HUES64 (cell line): ENCODE results near the gene ADNP.

Experiments used
- H3K27ac ChIP-seq: 2 replicates; pipeline ENCODE4 v1.7.0; 2013; ENCODE audit warnings: low read depth, low read length, inconsistent platforms
- H3K27me3 ChIP-seq: 2 replicates; pipeline ENCODE4 v1.6.1; 2013; ENCODE audit warnings: mild to moderate bottlenecking, low read length; ENCODE audit not compliant: insufficient read depth
- H3K36me3 ChIP-seq: 2 replicates; pipeline ENCODE4 v1.6.1; 2013; ENCODE audit warnings: mild to moderate bottlenecking, low read length; ENCODE audit not compliant: insufficient read depth
- H3K4me1 ChIP-seq: 2 replicates; pipeline ENCODE4 v1.6.1; 2013; ENCODE audit warnings: mild to moderate bottlenecking, low read length, moderate library complexity; ENCODE audit not compliant: insufficient read depth
- H3K4me3 ChIP-seq: 2 replicates; pipeline ENCODE4 v1.5.1; 2013; ENCODE audit warnings: mild to moderate bottlenecking, low read length, moderate library complexity
- H3K9ac ChIP-seq: 2 replicates; pipeline ENCODE4 v1.6.1; 2013; ENCODE audit warnings: mild to moderate bottlenecking, low read depth, low read length
- H3K9me3 ChIP-seq: 2 replicates; pipeline ENCODE4 v1.6.1; 2013; ENCODE audit warnings: low read depth, low read length; ENCODE audit not compliant: insufficient read depth
- WGBS: fragments of 150-250, 120-280 bp; methylation state at CpG from one replicate; pipeline ENCODE4 v1.1.7; 2013; ENCODE audit warnings: missing lambda C conversion rate; 5-methylcytosine and 5-hydroxymethylcytosine counted together

Gene ADNP

DNA sequence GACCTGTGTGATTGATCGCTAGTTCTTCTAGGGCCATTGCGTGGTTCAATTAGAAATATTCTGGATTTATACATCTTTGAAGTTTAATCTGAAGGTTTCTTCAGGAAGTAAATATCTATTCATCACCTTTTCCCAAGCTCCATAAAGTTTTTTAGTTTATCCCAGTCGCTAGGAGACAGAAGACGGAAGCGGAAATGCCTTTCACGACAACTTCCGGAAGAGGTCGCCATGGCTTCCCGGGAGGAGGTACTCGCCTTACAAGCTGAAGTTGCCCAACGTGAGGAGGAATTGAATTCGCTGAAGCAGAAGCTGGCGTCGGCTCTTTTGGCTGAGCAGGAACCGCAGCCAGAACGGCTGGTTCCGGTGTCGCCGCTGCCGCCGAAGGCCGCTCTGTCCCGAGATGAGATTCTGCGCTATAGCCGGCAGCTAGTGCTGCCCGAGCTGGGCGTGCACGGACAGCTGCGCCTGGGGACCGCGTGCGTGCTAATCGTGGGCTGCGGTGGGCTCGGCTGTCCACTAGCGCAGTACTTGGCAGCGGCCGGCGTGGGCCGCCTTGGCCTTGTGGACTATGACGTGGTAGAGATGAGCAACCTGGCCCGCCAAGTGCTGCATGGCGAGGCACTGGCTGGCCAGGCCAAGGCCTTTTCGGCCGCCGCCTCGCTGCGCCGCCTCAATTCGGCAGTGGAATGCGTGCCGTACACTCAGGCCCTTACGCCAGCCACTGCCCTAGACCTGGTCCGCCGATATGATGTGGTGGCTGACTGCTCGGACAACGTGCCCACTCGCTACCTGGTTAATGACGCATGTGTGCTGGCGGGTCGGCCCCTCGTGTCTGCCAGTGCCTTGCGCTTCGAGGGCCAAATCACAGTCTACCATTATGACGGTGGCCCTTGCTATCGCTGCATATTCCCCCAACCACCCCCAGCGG, 27.6 kb upstream of the ADNP start, which contains the start of gene MOCS3:
TSS of gene MOCS3 (plus strand) at position 204 of the 928 bp plus-strand sequence. CDS start at position 229, 25 bp downstream.
- WGBS: 4% methylated on average over 67 of the region's 67 CpGs
- Histone ChIP-seq H3K4me1 (peaks cover 6% of the 10 kb centered on the region; the same call in 1 of the 2 replicates), H3K9ac (peak within 1 kb of the TSS; percentile 96), H3K27me3 (no peaks in the 10 kb centered on the region), H3K4me3 (peak within 1 kb of the TSS; percentile 91), H3K36me3 (peaks cover 34% of the 10 kb centered on the region), H3K9me3 (no peaks in the 10 kb centered on the region), H3K27ac (peak within 1 kb of the TSS; percentile 72)

DNA sequence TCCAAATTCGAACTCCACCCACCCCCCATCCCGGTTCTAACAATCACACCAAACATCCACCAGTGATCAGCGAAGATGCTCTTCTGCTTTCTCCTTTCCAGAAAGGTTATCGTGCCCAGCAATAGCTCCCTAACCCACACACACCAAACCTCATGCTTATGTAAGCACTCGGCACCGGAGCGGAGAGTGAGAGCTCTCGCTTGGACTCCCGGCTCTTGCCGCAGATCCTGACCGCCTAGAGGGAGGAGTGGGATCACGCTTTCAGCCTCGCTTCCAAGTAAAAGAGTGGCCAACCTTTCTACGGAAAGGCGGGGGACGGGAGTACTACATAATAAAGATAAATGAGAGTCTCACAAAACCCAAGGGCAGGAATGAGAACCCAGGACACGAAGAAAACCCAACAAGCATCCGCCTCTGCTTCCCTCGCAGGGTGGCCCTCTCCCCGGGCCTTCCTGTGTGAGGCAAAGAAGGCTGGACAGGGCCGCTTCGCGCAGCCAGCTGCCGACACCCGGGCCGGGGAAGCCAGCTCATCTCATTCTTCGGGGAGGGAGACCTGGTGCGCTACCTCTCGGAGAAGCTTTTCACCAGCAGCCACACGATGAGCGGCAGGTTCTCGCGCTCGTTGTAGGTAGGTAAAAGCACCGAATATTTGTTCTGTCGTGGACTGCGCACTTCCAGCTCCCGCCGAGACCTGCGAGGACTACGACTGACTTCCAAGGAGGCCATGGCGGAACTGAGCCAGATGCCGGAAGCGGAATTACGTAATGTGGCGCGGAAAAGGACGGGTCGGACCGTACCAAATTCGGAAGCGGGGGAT, 26.8 kb upstream of the ADNP start, which contains the start of gene DPM1:
TSS of gene DPM1 (minus strand) at position 735 of the 817 bp plus-strand sequence. CDS start at position 726, 9 bp downstream.
- Histone ChIP-seq H3K36me3 (peaks cover 43% of the 10 kb centered on the region), H3K27me3 (no peaks in the 10 kb centered on the region), H3K9me3 (no peaks in the 10 kb centered on the region), H3K9ac (peak within 1 kb of the TSS; percentile 96), H3K27ac (peak within 1 kb of the TSS; percentile 72), H3K4me3 (peak within 1 kb of the TSS; percentile 91), H3K4me1 (peaks cover 6% of the 10 kb centered on the region; the same call in 1 of the 2 replicates)
- WGBS: under 1% methylated on average over 52 of the region's 52 CpGs

DNA sequence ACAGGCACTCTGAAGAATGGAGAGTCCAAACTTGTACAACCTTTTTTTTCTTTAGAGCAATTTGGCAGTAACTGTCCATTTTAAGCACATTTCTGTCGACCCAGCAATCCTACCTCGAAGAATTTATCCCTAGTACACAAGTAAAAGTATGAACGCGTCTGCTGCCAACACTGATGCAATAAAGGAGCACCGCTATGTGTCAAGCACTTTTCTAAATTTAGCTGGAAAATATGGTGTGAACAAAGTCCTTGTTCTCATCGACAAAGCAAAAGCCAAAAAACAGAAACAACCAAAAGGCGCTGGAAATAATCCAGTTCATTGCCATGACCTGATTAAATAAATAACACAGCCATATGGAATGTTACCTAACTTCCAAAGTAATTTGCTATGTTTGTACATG, 26.0 kb upstream of the ADNP start:
- H3K9me3 ChIP-seq: no peaks in the 10 kb centered on the region
- H3K27ac ChIP-seq: no peak overlapping the region

GRCh38 chr20:50953821-50954220, 22.6 kb upstream of the ADNP start:
- no peaks in the 10 kb centered on the region for H3K27me3 ChIP-seq
- peaks cover 64% of the 10 kb centered on the region for H3K36me3 ChIP-seq
- H3K9ac ChIP-seq: no peak overlapping the region
- no peak overlapping the region for H3K27ac ChIP-seq
- H3K4me1 ChIP-seq: peaks cover 6% of the 10 kb centered on the region; the same call in 1 of the 2 replicates
- no peak overlapping the region for H3K4me3 ChIP-seq
- no peaks in the 10 kb centered on the region for H3K9me3 ChIP-seq

More for the DNA sequence above, 26.0 kb upstream of the ADNP start:
- H3K4me1 ChIP-seq: peaks cover 6% of the 10 kb centered on the region; the same call in 1 of the 2 replicates
- 34% methylated on average over 7 of the region's 7 CpGs for WGBS
- H3K27me3 ChIP-seq: no peaks in the 10 kb centered on the region
- H3K9ac ChIP-seq: peak overlapping the region; percentile 96
- H3K4me3 ChIP-seq: peak overlapping the region; percentile 91
- peaks cover 49% of the 10 kb centered on the region for H3K36me3 ChIP-seq

GRCh38 chr20:50953196-50953595, 22.0 kb upstream of the ADNP start:
- WGBS: 92% methylated on average over 2 of the region's 2 CpGs
- no peaks in the 10 kb centered on the region for H3K27me3 ChIP-seq
- H3K4me1 ChIP-seq: peaks cover 6% of the 10 kb centered on the region; the same call in 1 of the 2 replicates
- no peaks in the 10 kb centered on the region for H3K9me3 ChIP-seq
- no peak overlapping the region for H3K4me3 ChIP-seq
- H3K36me3 ChIP-seq: peaks cover 70% of the 10 kb centered on the region
- no peak overlapping the region for H3K27ac ChIP-seq
- H3K9ac ChIP-seq: no peak overlapping the region

DNA sequence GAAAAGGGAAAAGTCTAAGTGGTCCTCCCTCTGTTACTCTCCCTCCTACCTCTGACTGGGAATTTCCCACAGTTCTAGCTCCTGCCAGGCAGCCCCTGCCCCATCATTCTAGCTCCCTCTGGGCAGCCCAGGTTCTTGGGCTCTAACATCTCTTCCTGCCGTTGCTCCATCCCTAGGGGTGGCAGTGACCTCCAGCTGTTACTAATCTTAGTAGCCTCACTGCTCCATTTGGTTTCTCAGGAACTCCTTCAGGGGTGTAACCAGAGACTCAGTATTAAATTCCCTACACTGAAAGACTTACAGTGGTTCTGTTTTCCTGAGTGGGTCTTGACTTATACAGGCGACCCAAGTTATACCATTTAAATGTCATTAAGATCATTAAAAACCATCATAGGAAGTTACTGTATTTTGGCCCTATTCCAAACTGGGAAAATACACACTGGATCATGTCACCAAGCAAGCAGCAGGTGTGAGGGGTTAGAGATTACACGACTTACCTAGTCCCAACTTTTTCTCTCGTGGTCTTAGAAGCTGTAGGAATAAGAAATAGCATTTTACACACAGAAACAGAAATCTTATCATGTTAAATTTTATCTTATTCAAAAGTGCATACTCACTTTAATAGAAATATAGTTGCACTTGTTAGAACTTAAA, 17.0 kb upstream of the ADNP start:
- Histone ChIP-seq H3K36me3 (peaks cover 93% of the 10 kb centered on the region), H3K4me1 (no peaks in the 10 kb centered on the region), H3K9ac (no peak overlapping the region), H3K27me3 (no peaks in the 10 kb centered on the region), H3K27ac (no peak overlapping the region), H3K9me3 (no peaks in the 10 kb centered on the region), H3K4me3 (no peak overlapping the region)
- WGBS: over 99% methylated on average over 4 of the region's 4 CpGs

DNA sequence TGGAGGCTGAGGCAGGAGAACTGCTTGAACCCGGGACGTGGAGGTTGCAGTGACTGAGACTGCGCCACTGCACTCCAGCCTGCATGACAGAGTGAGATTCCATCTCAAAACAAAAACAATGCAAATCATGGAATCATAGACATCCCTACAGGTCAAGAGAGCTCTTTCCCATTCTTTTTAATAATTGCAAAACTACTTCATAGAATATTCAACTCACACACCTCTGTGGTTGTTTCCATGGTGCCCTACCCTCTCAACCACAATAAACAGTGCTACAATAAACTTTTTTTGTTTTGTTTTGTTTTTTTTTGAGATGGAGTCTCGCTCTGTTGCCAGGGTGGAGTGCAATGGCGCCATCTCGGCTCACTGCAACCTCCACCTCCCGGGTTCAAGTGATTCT, 11.8 kb upstream of the ADNP start:
- Histone ChIP-seq H3K9ac (no peak overlapping the region), H3K27me3 (no peaks in the 10 kb centered on the region), H3K4me1 (no peaks in the 10 kb centered on the region), H3K4me3 (no peak overlapping the region), H3K27ac (no peak overlapping the region), H3K9me3 (no peaks in the 10 kb centered on the region), H3K36me3 (peaks cover 87% of the 10 kb centered on the region)
- WGBS: 94% methylated on average over 7 of the region's 7 CpGs

DNA sequence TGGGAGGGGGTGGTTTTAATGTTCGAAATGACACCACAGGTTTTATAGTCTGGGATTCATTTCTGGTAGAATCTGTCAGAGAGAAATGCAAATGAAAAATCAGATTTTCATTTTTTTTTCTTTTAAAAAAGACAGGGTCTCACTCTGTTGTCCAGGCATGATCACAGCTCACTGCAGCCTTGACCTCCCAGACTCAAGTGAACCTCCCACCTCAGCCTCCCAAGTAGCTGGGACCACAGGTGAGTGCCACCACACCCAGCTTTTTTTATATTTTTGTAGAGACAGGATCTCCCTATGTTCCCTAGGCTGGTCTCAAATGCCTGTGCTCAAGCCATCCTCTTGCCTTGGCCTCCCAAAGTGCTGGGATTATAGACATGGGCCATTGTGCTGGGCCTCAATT, 2.4 kb upstream of the ADNP start:
- Histone ChIP-seq H3K9me3 (no peaks in the 10 kb centered on the region), H3K27me3 (no peaks in the 10 kb centered on the region), H3K27ac (no peak overlapping the region), H3K9ac (no peak overlapping the region), H3K4me3 (no peak overlapping the region), H3K36me3 (peaks cover 66% of the 10 kb centered on the region), H3K4me1 (peaks cover 13% of the 10 kb centered on the region)
- WGBS: 86% methylated on average over 1 of the region's 1 CpG

GRCh38 chr20:50932691-50933280, 1.5 kb upstream of the ADNP start:
- Histone ChIP-seq H3K9me3 (no peaks in the 10 kb centered on the region), H3K27ac (no peak overlapping the region; the same call in 1 of the 2 replicates), H3K4me3 (no peak overlapping the region), H3K4me1 (peaks cover 21% of the 10 kb centered on the region), H3K9ac (peak overlapping the region; percentile 99; the same call in 1 of the 2 replicates), H3K27me3 (no peaks in the 10 kb centered on the region), H3K36me3 (peaks cover 70% of the 10 kb centered on the region)
- 100% methylated on average over 1 of the region's 1 CpG for WGBS

GRCh38 chr20:50932016-50932485, 814 bp upstream of the ADNP start:
- Histone ChIP-seq H3K36me3 (peaks cover 71% of the 10 kb centered on the region), H3K4me3 (peak overlapping the region; percentile 83)

More at GRCh38 chr20:50932016-50932485, 814 bp upstream of the ADNP start:
- WGBS: 74% methylated on average over 6 of the region's 6 CpGs
- no peaks in the 10 kb centered on the region for H3K9me3 ChIP-seq
- H3K27ac ChIP-seq: peak overlapping the region; percentile 94
- H3K4me1 ChIP-seq: peaks cover 26% of the 10 kb centered on the region
- no peaks in the 10 kb centered on the region for H3K27me3 ChIP-seq
- peak overlapping the region; percentile 99 for H3K9ac ChIP-seq
